ENCODE data around the gene KCNG2.

GRCh38 chr18:79856119-79857007 lies 58.6 kb downstream of the KCNG2 start:
- no peak for TF ChIP-seq CTCF (IDR thresholded peaks at IDR 0.05)
- TF ChIP-seq EZH2 (IDR thresholded peaks at IDR 0.05; ENCODE audit: borderline replicate concordance, insufficient read depth, low read depth, low read length, poor library complexity, severe bottlenecking) = no peak
